ENCODE data around the gene SMIM5.

DNA sequence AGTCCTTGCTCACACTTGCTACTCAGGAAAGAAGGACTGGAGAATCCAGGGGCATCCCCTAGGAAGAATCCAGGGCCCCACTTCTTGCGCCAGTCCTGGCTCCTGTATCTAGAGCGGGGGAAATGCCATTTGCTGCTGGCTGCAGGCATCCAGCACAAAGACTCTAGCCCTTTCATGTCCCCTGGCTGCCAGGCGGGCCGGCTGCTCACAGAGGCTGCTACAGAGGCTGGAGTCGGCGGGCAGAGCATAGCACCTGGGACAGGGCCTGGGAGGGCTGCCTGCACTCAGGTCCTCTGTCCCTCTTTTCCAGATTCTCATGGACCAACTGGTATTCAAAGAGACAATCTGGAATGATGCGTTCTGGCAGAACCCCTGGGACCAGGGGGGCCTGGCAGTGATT lies 13.8 kb downstream of the SMIM5 start:
- TF ChIP-seq, protein P1, sequence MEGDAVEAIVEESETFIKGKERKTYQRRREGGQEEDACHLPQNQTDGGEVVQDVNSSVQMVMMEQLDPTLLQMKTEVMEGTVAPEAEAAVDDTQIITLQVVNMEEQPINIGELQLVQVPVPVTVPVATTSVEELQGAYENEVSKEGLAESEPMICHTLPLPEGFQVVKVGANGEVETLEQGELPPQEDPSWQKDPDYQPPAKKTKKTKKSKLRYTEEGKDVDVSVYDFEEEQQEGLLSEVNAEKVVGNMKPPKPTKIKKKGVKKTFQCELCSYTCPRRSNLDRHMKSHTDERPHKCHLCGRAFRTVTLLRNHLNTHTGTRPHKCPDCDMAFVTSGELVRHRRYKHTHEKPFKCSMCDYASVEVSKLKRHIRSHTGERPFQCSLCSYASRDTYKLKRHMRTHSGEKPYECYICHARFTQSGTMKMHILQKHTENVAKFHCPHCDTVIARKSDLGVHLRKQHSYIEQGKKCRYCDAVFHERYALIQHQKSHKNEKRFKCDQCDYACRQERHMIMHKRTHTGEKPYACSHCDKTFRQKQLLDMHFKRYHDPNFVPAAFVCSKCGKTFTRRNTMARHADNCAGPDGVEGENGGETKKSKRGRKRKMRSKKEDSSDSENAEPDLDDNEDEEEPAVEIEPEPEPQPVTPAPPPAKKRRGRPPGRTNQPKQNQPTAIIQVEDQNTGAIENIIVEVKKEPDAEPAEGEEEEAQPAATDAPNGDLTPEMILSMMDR (IDR thresholded peaks at IDR 0.05): no peak
- TF ChIP-seq POLR2A (IDR thresholded peaks at IDR 0.05): no peak
